Measurements from ENCODE around the gene PTPRM.

The PTPRM gene

GRCh38 chr18:7579176-7579917 lies 12.2 kb downstream of the PTPRM start:
- Histone ChIP-seq H3K36me3 (ENCODE audit: control insufficient read depth in 2 of 2, insufficient read depth in 2 of 2, low read length in 2 of 2) (no peaks in the 10 kb centered on the region), H3K27me3 (ENCODE audit: control insufficient read depth in 2 of 2, insufficient read depth in 2 of 2, low read length in 2 of 2) (no peaks in the 10 kb centered on the region), H3K9ac (ENCODE audit: low read depth in 1 of 2, low read length in 2 of 2) (no peak overlapping the region), H3K9me3 (ENCODE audit: control insufficient read depth in 2 of 2, low read length in 2 of 2) (no peaks in the 10 kb centered on the region), H3K4me1 (ENCODE audit: control insufficient read depth in 2 of 2, insufficient read depth in 2 of 2, low read length in 2 of 2) (no peaks in the 10 kb centered on the region), H3K27ac (ENCODE audit: low read depth in 2 of 2, low read length in 2 of 2) (no peak overlapping the region), H3K4me3 (ENCODE audit: low read length in 2 of 2) (no peak overlapping the region)

- H3K4me1 ChIP-seq (ENCODE audit: control insufficient read depth in 2 of 2, insufficient read depth in 2 of 2, low read length in 2 of 2) = no peaks in the 10 kb centered on the region
- H3K36me3 ChIP-seq (ENCODE audit: control insufficient read depth in 2 of 2, insufficient read depth in 2 of 2, low read length in 2 of 2) = no peaks in the 10 kb centered on the region
- no peak overlapping the region for H3K9ac ChIP-seq (ENCODE audit: low read depth in 1 of 2, low read length in 2 of 2)
- H3K4me3 ChIP-seq (ENCODE audit: low read length in 2 of 2) = no peak overlapping the region
- no peaks in the 10 kb centered on the region for H3K9me3 ChIP-seq (ENCODE audit: control insufficient read depth in 2 of 2, low read length in 2 of 2)
- H3K27ac ChIP-seq (ENCODE audit: low read depth in 2 of 2, low read length in 2 of 2) = no peak overlapping the region
- no peaks in the 10 kb centered on the region for H3K27me3 ChIP-seq (ENCODE audit: control insufficient read depth in 2 of 2, insufficient read depth in 2 of 2, low read length in 2 of 2)
Observed at GRCh38 chr18:7579918-7580542, 12.9 kb downstream of the PTPRM start.

- Histone ChIP-seq H3K4me3 (ENCODE audit: low read length in 2 of 2) (no peak overlapping the region), H3K27me3 (ENCODE audit: control insufficient read depth in 2 of 2, insufficient read depth in 2 of 2, low read length in 2 of 2) (no peaks in the 10 kb centered on the region), H3K36me3 (ENCODE audit: control insufficient read depth in 2 of 2, insufficient read depth in 2 of 2, low read length in 2 of 2) (no peaks in the 10 kb centered on the region), H3K9me3 (ENCODE audit: control insufficient read depth in 2 of 2, low read length in 2 of 2) (no peaks in the 10 kb centered on the region), H3K4me1 (ENCODE audit: control insufficient read depth in 2 of 2, insufficient read depth in 2 of 2, low read length in 2 of 2) (no peaks in the 10 kb centered on the region), H3K27ac (ENCODE audit: low read depth in 2 of 2, low read length in 2 of 2) (no peak overlapping the region), H3K9ac (ENCODE audit: low read depth in 1 of 2, low read length in 2 of 2) (no peak overlapping the region)
Observed at GRCh38 chr18:7584646-7585275, 17.6 kb downstream of the PTPRM start.

GRCh38 chr18:7585276-7585670 lies 18.2 kb downstream of the PTPRM start:
- Histone ChIP-seq H3K4me1 (ENCODE audit: control insufficient read depth in 2 of 2, insufficient read depth in 2 of 2, low read length in 2 of 2) (no peaks in the 10 kb centered on the region), H3K36me3 (ENCODE audit: control insufficient read depth in 2 of 2, insufficient read depth in 2 of 2, low read length in 2 of 2) (no peaks in the 10 kb centered on the region), H3K9me3 (ENCODE audit: control insufficient read depth in 2 of 2, low read length in 2 of 2) (no peaks in the 10 kb centered on the region), H3K27ac (ENCODE audit: low read depth in 2 of 2, low read length in 2 of 2) (no peak overlapping the region), H3K9ac (ENCODE audit: low read depth in 1 of 2, low read length in 2 of 2) (no peak overlapping the region), H3K4me3 (ENCODE audit: low read length in 2 of 2) (no peak overlapping the region), H3K27me3 (ENCODE audit: control insufficient read depth in 2 of 2, insufficient read depth in 2 of 2, low read length in 2 of 2) (no peaks in the 10 kb centered on the region)

DNA sequence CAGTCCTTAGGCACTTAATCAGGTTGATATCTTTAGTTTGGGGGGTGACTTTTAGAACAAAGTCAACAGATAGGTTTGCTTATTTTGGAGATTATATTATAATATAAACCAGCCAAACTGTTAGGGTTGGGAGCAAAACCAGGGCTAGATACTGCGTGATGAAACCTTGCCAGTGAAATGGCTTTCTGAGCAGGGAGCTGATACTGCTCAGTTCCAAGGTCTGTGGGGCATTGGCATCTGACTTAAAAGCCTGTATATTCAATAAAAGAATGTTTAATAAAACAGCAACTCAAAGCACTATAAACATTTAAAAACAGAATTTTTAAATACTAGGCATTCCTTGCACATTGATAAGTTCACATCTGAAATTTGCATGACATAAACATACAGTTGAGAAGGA lies 19.3 kb downstream of the PTPRM start:
- H3K9me3 ChIP-seq (ENCODE audit: control insufficient read depth in 2 of 2, low read length in 2 of 2) = no peaks in the 10 kb centered on the region
- H3K27me3 ChIP-seq (ENCODE audit: control insufficient read depth in 2 of 2, insufficient read depth in 2 of 2, low read length in 2 of 2) = no peaks in the 10 kb centered on the region
- no peaks in the 10 kb centered on the region for H3K4me1 ChIP-seq (ENCODE audit: control insufficient read depth in 2 of 2, insufficient read depth in 2 of 2, low read length in 2 of 2)
- H3K4me3 ChIP-seq (ENCODE audit: low read length in 2 of 2) = no peak overlapping the region
- no peak overlapping the region for H3K9ac ChIP-seq (ENCODE audit: low read depth in 1 of 2, low read length in 2 of 2)
- no peaks in the 10 kb centered on the region for H3K36me3 ChIP-seq (ENCODE audit: control insufficient read depth in 2 of 2, insufficient read depth in 2 of 2, low read length in 2 of 2)
- H3K27ac ChIP-seq (ENCODE audit: low read depth in 2 of 2, low read length in 2 of 2) = no peak overlapping the region

GRCh38 chr18:7590826-7591560 lies 23.9 kb downstream of the PTPRM start:
- no peaks in the 10 kb centered on the region for H3K9me3 ChIP-seq (ENCODE audit: control insufficient read depth in 2 of 2, low read length in 2 of 2)
- H3K4me1 ChIP-seq (ENCODE audit: control insufficient read depth in 2 of 2, insufficient read depth in 2 of 2, low read length in 2 of 2) = no peaks in the 10 kb centered on the region
- no peaks in the 10 kb centered on the region for H3K36me3 ChIP-seq (ENCODE audit: control insufficient read depth in 2 of 2, insufficient read depth in 2 of 2, low read length in 2 of 2)
- H3K27ac ChIP-seq (ENCODE audit: low read depth in 2 of 2, low read length in 2 of 2) = no peak overlapping the region
- no peaks in the 10 kb centered on the region for H3K27me3 ChIP-seq (ENCODE audit: control insufficient read depth in 2 of 2, insufficient read depth in 2 of 2, low read length in 2 of 2)
- H3K9ac ChIP-seq (ENCODE audit: low read depth in 1 of 2, low read length in 2 of 2) = no peak overlapping the region
- H3K4me3 ChIP-seq (ENCODE audit: low read length in 2 of 2) = no peak overlapping the region

GRCh38 chr18:7592305-7593071 lies 25.4 kb downstream of the PTPRM start:
- Histone ChIP-seq H3K9me3 (ENCODE audit: control insufficient read depth in 2 of 2, low read length in 2 of 2) (no peaks in the 10 kb centered on the region), H3K36me3 (ENCODE audit: control insufficient read depth in 2 of 2, insufficient read depth in 2 of 2, low read length in 2 of 2) (no peaks in the 10 kb centered on the region), H3K9ac (ENCODE audit: low read depth in 1 of 2, low read length in 2 of 2) (no peak overlapping the region), H3K4me1 (ENCODE audit: control insufficient read depth in 2 of 2, insufficient read depth in 2 of 2, low read length in 2 of 2) (no peaks in the 10 kb centered on the region), H3K4me3 (ENCODE audit: low read length in 2 of 2) (no peak overlapping the region), H3K27ac (ENCODE audit: low read depth in 2 of 2, low read length in 2 of 2) (no peak overlapping the region), H3K27me3 (ENCODE audit: control insufficient read depth in 2 of 2, insufficient read depth in 2 of 2, low read length in 2 of 2) (no peaks in the 10 kb centered on the region)

DNA sequence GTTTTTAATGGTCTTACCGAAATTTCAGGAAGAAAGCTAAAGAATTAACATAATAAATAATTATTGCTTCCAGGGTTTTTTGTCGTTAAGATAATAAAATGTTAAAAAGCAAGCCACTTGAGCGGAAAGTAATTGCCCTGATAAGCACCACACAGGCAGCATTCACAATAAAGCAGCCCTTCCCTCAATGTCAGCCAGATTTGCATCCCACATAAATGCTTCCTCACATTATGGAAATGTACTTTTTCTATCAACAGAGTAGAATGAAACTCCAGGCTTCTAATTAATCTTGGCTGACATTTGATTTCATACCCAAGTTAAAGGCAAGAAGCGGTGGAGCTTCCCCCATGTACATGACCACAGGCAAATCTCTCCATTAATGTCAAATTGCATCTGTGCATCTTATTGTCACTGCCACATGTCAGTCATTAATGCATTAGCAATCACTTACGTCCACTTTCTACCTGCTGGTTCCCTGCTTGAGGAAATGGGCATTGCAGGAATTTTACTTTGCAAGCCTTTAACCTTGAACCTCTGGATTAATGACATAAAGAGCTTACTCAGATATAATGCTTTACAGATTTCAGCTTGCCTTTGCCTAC lies 26.2 kb downstream of the PTPRM start:
- Histone ChIP-seq H3K9ac (ENCODE audit: low read depth in 1 of 2, low read length in 2 of 2) (no peak overlapping the region), H3K36me3 (ENCODE audit: control insufficient read depth in 2 of 2, insufficient read depth in 2 of 2, low read length in 2 of 2) (no peaks in the 10 kb centered on the region), H3K4me3 (ENCODE audit: low read length in 2 of 2) (no peak overlapping the region), H3K4me1 (ENCODE audit: control insufficient read depth in 2 of 2, insufficient read depth in 2 of 2, low read length in 2 of 2) (no peaks in the 10 kb centered on the region), H3K9me3 (ENCODE audit: control insufficient read depth in 2 of 2, low read length in 2 of 2) (no peaks in the 10 kb centered on the region), H3K27me3 (ENCODE audit: control insufficient read depth in 2 of 2, insufficient read depth in 2 of 2, low read length in 2 of 2) (no peaks in the 10 kb centered on the region), H3K27ac (ENCODE audit: low read depth in 2 of 2, low read length in 2 of 2) (no peak overlapping the region)

DNA sequence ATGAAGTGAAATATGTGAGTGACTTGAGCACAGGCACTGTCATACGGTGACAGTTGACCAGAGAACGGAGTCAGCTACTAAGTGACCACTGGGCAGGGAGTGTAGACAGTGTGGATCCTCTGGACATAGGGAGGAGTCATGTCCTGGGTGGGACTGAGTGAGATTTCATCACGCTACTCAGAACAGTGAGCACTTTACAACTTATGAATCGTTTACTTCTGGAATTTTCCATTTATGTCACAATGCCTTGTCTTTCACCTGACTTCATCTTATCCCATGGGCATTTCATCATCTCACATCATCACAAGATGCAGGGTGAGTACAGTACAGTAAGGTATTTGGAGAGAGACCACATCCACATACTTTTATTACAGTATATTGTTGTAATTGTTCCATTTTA lies 29.0 kb downstream of the PTPRM start:
- Histone ChIP-seq H3K9ac (ENCODE audit: low read depth in 1 of 2, low read length in 2 of 2) (no peak overlapping the region), H3K4me3 (ENCODE audit: low read length in 2 of 2) (no peak overlapping the region), H3K27me3 (ENCODE audit: control insufficient read depth in 2 of 2, insufficient read depth in 2 of 2, low read length in 2 of 2) (no peaks in the 10 kb centered on the region), H3K36me3 (ENCODE audit: control insufficient read depth in 2 of 2, insufficient read depth in 2 of 2, low read length in 2 of 2) (no peaks in the 10 kb centered on the region), H3K9me3 (ENCODE audit: control insufficient read depth in 2 of 2, low read length in 2 of 2) (no peaks in the 10 kb centered on the region), H3K27ac (ENCODE audit: low read depth in 2 of 2, low read length in 2 of 2) (no peak overlapping the region), H3K4me1 (ENCODE audit: control insufficient read depth in 2 of 2, insufficient read depth in 2 of 2, low read length in 2 of 2) (no peaks in the 10 kb centered on the region)
